Aorta (tissue), 5 donors: ENCODE results near the gene MET. TPM values are rescaled to one million over a fixed set of nuclear protein-coding genes. Genes with fewer than 3 reads are reported as not detected.
"Not testable (repeated sequence)": the region's sequence is repeated elsewhere in the genome, so short reads cannot be mapped to it uniquely, and the experiment has no call there.

ENCODE experiments used
- ATAC-seq: fragments of 200-7000 bp; cut with Tn5 transposase; one replicate; pipeline ENCODE4 v1.9.1; 2022; ENCODE audit warnings: moderate library complexity; ENCODE audit not compliant: low FRiP score
- DNase-seq, 2 donors: peaks; one replicate each; pipeline ENCODE4 v3.0.0-alpha.2; 2020
- H3K27ac ChIP-seq, 2 donors: one replicate each; pipeline ENCODE4 v1.5.1; 2013; ENCODE audit warnings: low read length in 2 of 2, mild to moderate bottlenecking in 2 of 2, moderate library complexity in 2 of 2, control low read depth in 1 of 2, inconsistent platforms in 1 of 2, low read depth in 1 of 2
- H3K27me3 ChIP-seq, 2 donors: one replicate each; pipeline ENCODE4 v1.6.1; 2013; ENCODE audit warnings: control low read depth in 1 of 2, low read length in 1 of 2, mild to moderate bottlenecking in 1 of 2, moderate library complexity in 1 of 2; ENCODE audit not compliant: insufficient read depth in 2 of 2, control insufficient read depth in 1 of 2
- H3K36me3 ChIP-seq, 2 donors: one replicate each; pipeline ENCODE4 v1.6.1; 2013; ENCODE audit warnings: control low read depth in 1 of 2, low read length in 1 of 2, mild to moderate bottlenecking in 1 of 2; ENCODE audit not compliant: insufficient read depth in 2 of 2, control insufficient read depth in 1 of 2
- H3K4me1 ChIP-seq, 2 donors: one replicate each; pipeline ENCODE4 v1.6.1; 2013; ENCODE audit warnings: low read length in 2 of 2, control low read depth in 1 of 2, mild to moderate bottlenecking in 1 of 2, moderate library complexity in 1 of 2; ENCODE audit not compliant: insufficient read depth in 2 of 2, control insufficient read depth in 1 of 2
- H3K4me3 ChIP-seq, 2 donors: one replicate each; pipeline ENCODE4 v1.5.1; 2013; ENCODE audit warnings: low read length in 2 of 2, control low read depth in 1 of 2, mild to moderate bottlenecking in 1 of 2
- H3K9me3 ChIP-seq: one replicate; pipeline ENCODE4 v1.6.1; 2013; ENCODE audit warnings: mild to moderate bottlenecking, low read length; ENCODE audit not compliant: control insufficient read depth
- WGBS, 2 donors: extraction: QIAGEN DNeasy Blood & Tissue Kit; methylation state at CpG; one replicate each; pipeline ENCODE4 v1.1.7; 2013; 5-methylcytosine and 5-hydroxymethylcytosine counted together
- intact Hi-C, 2 donors: fragments of 100-400 bp; cut with DNase I; formaldehyde crosslinking; loops; one replicate each; pipeline versions ENCODE4 v1.14.2 to v1.15.0; 2022
- polyA plus RNA-seq, 2 donors: library from polyadenylated mRNA; stranded (reverse); fragments of 200-250 nt; gene quantifications; one replicate each; pipeline ENCODE4 v1.2.3, GENCODE V29; 2013
- total RNA-seq, 2 donors: library from RNA; stranded (reverse); fragmentation: NEBNext Ultra II Directional; extraction: Animal tissue kit (Norgen Biotek cat#: 25700); gene quantifications; one replicate each; pipeline ENCODE4 v1.2.1, GENCODE V29; 2021
- donor health status: healthy with polysubstance abuse.
- donor health status: Bipolar disorder and iron deficiency.
- donor health status: DM: no; HTN: no; CAD: no.
- donor health status: DM: no; HTN: no; CAD: no.
- donor health status: DM: yes; HTN: yes; CAD: no.

Gene MET
- total and polyA plus RNA-seq, 4 donors: 0.79 to 24.6 (median 9.3) TPM

- no peak for DNase-seq
- Histone ChIP-seq H3K4me1 (no peaks in the 10 kb centered on the region), H3K27ac (no peak overlapping the region), H3K9me3 (no peaks in the 10 kb centered on the region), H3K4me3 (no peak overlapping the region), H3K36me3 (no peaks in the 10 kb centered on the region), H3K27me3 (no peaks in the 10 kb centered on the region)
- peak; percentile 83 for ATAC-seq
- WGBS, 2 donors: 77 to 81% methylated on average over 1 of the region's 1 CpG
- intact Hi-C loops: loop anchor here (1.0 to 10.0 kb wide), 7 partner anchors 136 to 637 kb away; partner anchors contain the start of gene MET (in 1 of the 2)
Observed at GRCh38 chr7:116809636-116810266, 137.8 kb downstream of the MET start.

- no peak for DNase-seq
- peak; percentile 59 for ATAC-seq
- no peak overlapping the region for H3K27ac ChIP-seq
- no peaks in the 10 kb centered on the region for H3K27me3 ChIP-seq
- 26 to 32% methylated on average over 6 of the region's 6 CpGs for WGBS, 2 donors
- H3K4me3 ChIP-seq: no peak overlapping the region
- no peaks in the 10 kb centered on the region for H3K9me3 ChIP-seq
- no peaks in the 10 kb centered on the region for H3K36me3 ChIP-seq
- H3K4me1 ChIP-seq: no peaks in the 10 kb centered on the region
- intact Hi-C loops: no loop called here
Observed at GRCh38 chr7:116810267-116811116, 138.5 kb downstream of the MET start.

- H3K36me3 ChIP-seq: no peaks in the 10 kb centered on the region
- H3K9me3 ChIP-seq: no peaks in the 10 kb centered on the region
- intact Hi-C loops: no loop called here
- no peaks in the 10 kb centered on the region for H3K27me3 ChIP-seq
- ATAC-seq (no peak), DNase-seq (no peak)
- H3K4me1 ChIP-seq: no peaks in the 10 kb centered on the region
- 86 to 90% methylated on average over 3 of the region's 3 CpGs for WGBS, 2 donors
- H3K4me3 ChIP-seq: no peak overlapping the region
- no peak overlapping the region for H3K27ac ChIP-seq
Observed at GRCh38 chr7:116811768-116812167, 139.8 kb downstream of the MET start.

- ATAC-seq: no peak
- Histone ChIP-seq H3K36me3 (no peaks in the 10 kb centered on the region), H3K27ac (no peak overlapping the region), H3K4me3 (no peak overlapping the region), H3K4me1 (no peaks in the 10 kb centered on the region), H3K27me3 (no peaks in the 10 kb centered on the region), H3K9me3 (no peaks in the 10 kb centered on the region)
- no peak for DNase-seq
- 78 to 85% methylated on average over 2 of the region's 2 CpGs for WGBS, 2 donors
- intact Hi-C loops: no loop called here
Observed at GRCh38 chr7:116812860-116813259, 140.9 kb downstream of the MET start.

DNA sequence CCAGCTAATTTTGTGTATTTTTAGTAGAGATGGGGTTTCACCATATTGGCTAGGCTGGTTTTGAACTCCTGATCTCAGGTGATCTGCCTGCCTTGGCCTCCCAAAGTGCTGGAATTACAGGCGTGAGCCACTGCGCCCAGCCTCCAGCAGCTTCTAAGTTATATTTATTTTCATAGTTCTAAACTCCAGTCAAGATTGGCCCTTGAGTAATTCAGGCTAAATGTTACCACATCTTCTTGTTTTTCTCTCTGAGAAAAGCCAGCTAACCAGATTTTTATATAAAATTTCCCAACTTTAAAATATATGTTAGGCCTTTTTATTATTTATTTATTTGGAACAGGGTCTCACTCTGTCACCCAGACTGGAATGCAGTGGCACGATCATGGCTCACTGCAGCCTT lies 141.4 kb downstream of the MET start:
- H3K9me3 ChIP-seq, H3K27ac ChIP-seq, H3K36me3 ChIP-seq, intact Hi-C loops, ATAC-seq, H3K4me1 ChIP-seq, H3K27me3 ChIP-seq, H3K4me3 ChIP-seq, DNase-seq: not testable (repeated sequence)
- 86% methylated on average over 3 of the region's 3 CpGs for WGBS, 2 donors

DNA sequence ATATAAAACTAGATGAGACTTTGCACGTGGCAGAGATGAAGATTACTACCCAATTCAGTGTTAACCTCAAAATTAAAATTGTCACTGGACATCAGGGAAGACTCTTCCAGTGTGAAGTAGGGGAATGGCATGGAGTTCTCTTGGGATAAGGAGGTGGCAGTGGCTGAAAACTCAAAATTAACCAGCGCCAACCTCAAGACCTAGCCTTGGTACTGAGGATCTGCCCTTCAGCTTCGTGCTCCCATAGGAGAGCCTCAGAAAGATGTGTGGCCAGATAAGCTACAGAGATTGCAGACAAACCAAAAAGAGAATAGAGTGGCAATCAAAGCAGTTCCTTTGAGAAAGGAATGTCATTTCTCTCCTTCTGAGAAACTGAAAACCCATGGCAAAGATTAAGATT lies 143.0 kb downstream of the MET start:
- no peak overlapping the region for H3K27ac ChIP-seq
- no peaks in the 10 kb centered on the region for H3K4me1 ChIP-seq
- no peaks in the 10 kb centered on the region for H3K9me3 ChIP-seq
- no peaks in the 10 kb centered on the region for H3K36me3 ChIP-seq
- no peak for ATAC-seq
- H3K27me3 ChIP-seq: no peaks in the 10 kb centered on the region
- WGBS, 2 donors: 75 to 81% methylated on average over 3 of the region's 3 CpGs
- H3K4me3 ChIP-seq: no peak overlapping the region
- DNase-seq: no peak
- intact Hi-C loops: loop anchor here in 1 of 2 donors (5.0 kb wide), 1 partner anchor 643 kb away; no protein-coding TSS in a partner anchor

GRCh38 chr7:116820149-116820548 lies 148.2 kb downstream of the MET start:
- intact Hi-C loops: no loop called here

DNA sequence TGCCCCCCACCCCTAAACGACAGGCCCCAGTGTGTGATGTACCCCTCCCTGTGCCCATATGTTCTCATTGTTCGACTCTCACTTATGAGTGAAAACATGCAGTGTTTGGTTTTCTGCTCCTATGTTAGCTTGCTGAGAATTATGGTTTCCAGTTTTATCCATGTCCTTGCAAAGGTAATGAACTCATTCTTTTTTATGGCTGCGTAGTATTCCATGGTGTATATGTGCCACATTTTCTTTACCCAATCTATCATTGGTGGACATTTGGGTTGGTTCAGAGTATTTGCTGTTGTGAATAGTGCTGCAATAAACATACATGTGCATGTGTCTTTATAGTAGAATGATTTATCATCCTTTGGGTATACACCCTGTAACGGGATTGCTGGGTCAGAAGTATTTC lies 149.7 kb downstream of the MET start:
- H3K4me3 ChIP-seq, H3K9me3 ChIP-seq, H3K27ac ChIP-seq, H3K4me1 ChIP-seq, ATAC-seq, DNase-seq, H3K36me3 ChIP-seq, H3K27me3 ChIP-seq, intact Hi-C loops: not testable (repeated sequence)
- 95 to 96% methylated on average over 4 of the region's 4 CpGs for WGBS, 2 donors

More at GRCh38 chr7:116820149-116820548, 148.2 kb downstream of the MET start:
- no peak for DNase-seq
- no peak for ATAC-seq
- Histone ChIP-seq H3K36me3 (no peaks in the 10 kb centered on the region), H3K4me1 (no peaks in the 10 kb centered on the region), H3K4me3 (no peak overlapping the region), H3K9me3 (no peaks in the 10 kb centered on the region), H3K27me3 (no peaks in the 10 kb centered on the region), H3K27ac (no peak overlapping the region)
- 93 to 94% methylated on average over 3 of the region's 3 CpGs for WGBS, 2 donors

DNA sequence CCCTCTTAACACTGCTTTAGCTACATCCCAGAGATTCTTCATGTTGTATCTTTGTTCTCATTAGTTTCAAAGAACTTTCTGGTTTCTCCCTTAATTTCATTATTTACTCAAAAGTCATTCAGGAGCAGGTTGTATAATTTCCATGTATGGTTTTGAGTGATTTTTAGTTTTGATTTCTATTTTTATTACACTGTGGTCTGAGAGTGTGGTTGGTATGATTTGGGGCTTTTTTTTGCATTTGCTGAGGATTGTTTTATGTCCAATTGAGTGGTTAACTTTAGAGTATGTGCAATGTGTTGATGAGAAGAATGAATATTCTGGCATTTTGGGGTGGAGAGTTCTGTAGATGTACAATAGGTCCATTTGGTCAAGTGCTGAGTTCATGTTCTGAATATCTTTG lies 152.5 kb downstream of the MET start:
- H3K4me1 ChIP-seq: no peaks in the 10 kb centered on the region
- no peak overlapping the region for H3K4me3 ChIP-seq
- no peaks in the 10 kb centered on the region for H3K27me3 ChIP-seq
- H3K36me3 ChIP-seq: no peaks in the 10 kb centered on the region
- intact Hi-C loops: no loop called here
- DNase-seq (no peak), ATAC-seq (no peak)
- no peak overlapping the region for H3K27ac ChIP-seq
- H3K9me3 ChIP-seq: no peaks in the 10 kb centered on the region
